Stimulated activated CD4-positive, alpha-beta T cell treated with anti-CD3 and anti-CD28 coated beads, Interleukin-2, amount 100 ng/mL, for 4 hours (primary cell): Measurements from ENCODE around the gene ZMAT5.

Experiments
- DNase-seq: peaks from one replicate; pipeline ENCODE4 v3.0.0-alpha.2; 2020; ENCODE audit warnings: low read depth

ZMAT5 gene

GRCh38 chr22:29729161-29729560 lies 37.6 kb downstream of the ZMAT5 start:
- no peak for DNase-seq

- DNase-seq = no peak
These were observed 39.7 kb downstream of the ZMAT5 start for GRCh38 chr22:29727131-29727523.

GRCh38 chr22:29726512-29727130 lies 40.2 kb downstream of the ZMAT5 start:
- DNase-seq = no peak

DNA sequence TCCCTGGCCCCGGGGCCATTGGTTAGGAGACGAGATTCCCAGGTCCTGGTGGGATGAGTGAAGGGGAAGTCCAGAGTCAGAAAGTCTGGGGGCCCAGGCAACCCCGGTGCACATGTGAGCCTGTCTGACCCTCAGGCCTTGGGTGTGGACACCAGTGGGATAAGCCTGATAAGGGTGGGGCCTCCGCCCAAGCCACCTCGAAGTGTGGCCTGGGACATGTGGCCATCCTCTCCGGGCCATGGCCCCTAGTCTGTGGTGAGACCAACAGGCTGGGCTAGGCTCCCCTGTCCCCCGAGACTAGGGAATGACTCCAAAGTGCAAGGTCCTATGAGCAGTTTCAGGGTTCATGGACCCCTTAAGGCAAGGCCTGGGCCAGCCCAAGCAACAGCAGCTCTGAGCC lies 40.7 kb downstream of the ZMAT5 start:
- no peak for DNase-seq

GRCh38 chr22:29724843-29725242 lies 42.0 kb downstream of the ZMAT5 start:
- DNase-seq = no peak

- DNase-seq = no peak
These were observed 43.0 kb downstream of the ZMAT5 start for GRCh38 chr22:29723766-29724165.

DNA sequence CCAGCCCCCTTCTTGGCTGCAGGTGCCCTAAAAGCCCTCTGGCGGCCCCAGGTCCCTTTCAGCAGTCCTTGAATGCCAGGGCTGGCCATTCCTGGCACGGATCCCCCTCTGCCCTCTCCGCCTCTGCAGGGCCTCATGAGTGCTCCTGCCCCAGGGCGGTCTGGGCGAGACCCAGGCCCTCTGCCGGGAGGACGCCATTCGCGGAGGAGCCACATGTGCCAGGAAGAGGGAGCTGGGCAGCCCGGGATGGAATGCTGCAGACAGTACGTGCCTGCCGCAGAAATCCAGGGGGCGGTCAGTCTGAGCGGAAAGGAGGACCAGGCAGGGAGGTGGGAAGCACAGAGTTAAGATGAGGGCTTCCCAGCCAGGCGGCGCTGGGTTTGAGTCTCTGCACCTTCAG lies 44.2 kb downstream of the ZMAT5 start:
- DNase-seq = no peak

DNA sequence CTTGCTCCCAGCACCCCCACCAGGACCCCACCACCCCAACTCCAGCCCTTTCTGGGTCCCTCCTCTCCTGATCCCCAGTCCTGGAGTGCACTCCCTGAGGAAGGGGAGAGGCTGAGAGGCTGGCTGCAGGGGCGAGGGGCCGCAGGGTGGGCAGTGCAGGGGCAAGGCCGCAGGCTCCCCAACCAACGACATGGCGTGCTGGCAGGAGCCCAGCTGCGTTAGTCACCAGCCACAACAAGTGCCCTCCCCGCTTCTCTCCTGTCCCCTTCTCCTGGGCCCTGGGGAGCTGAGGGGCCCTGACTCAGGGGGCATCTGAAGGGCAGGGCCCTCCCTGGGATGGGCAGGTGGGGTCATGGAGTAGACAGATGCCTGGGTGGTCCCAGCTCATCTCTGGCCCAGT lies 44.7 kb downstream of the ZMAT5 start:
- no peak for DNase-seq

DNA sequence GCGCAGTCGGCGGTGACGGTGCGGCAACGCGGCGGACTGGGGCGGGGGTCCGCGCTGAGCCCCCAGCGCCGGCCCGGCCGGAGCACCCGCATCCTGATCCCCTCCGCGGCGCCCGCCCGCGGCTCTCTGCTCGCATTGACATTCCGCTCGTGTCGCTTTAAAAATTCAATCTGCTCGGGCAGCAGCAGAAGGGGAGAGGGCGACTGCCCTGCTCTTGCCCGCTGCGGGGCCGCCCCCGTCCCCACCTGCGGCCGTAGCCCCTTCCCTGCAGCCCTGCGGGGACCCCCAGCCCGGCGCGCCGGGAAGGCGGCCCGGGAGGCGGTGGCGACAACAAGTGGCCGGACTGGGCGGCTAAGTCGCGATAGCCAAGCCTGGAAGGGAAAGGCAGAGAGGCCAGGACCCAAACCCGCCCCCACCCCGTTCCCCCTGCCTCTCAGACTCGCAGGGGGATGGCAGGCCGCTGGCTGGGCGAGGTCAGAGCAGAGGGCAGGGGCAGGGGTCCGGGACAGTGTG lies 45.9 kb downstream of the ZMAT5 start:
- no peak for DNase-seq

DNA sequence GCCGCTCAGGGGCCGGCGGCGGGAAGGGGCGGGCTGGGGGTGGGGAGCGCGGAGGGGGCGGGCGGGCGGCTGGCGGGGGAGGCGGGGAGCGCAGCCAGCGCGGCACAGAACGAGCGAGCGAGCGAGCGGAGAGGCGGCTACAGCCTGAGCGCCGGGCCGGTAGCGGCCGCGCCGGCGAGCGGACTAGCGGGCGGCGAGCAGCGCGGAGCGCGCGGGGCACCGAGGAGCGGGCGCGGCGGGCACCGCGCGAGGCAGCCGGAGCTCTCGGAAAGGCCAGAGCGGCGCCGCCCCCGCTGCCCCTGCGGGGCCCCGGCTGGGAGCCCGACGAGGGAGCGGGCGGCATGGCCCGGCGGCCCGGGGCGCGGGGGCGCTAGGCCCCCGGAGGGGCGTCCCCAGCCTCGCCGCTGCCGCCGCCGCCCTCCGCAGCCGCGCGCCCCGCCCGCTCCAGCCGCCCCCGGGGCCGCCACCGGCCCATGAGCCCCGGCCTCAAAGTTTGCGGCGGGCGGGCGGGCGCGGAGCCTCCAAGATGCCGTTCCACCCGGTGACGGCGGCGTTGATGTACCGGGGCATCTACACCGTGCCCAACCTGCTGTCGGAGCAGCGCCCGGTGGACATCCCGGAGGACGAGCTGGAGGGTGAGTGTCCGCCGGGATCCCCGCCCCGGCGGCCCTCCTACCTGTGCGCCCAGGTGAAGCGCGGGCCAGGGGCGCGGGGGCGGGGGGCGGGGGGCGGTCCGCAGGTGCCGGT lies 46.7 kb downstream of the ZMAT5 start, which contains the start of gene CABP7:
CABP7 (plus strand) TSS at position 105 of the 747 bp plus-strand sequence; CDS start at position 527, 422 bp downstream.
- DNase-seq = no peak

GRCh38 chr22:29718949-29719898 lies 47.6 kb downstream of the ZMAT5 start:
- no peak for DNase-seq

DNA sequence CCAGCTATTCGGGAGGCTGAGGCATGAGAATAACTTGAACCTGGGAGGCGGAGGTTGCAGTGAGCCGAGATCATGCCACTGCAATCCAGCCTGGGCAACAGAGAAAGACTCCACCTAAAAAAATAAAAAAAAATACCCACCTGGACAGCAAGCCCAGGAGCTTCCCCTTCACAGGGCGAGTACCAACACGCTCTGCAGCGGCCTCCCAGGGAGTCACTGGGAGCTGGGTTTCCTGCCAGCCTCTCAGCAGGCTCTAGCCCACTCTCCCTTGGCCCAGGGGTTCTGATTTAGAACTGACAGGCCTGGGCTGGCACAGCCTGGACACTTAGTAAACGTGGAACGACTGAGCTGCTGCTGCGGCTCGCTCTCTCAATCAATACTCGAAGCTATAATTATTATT lies 49.0 kb downstream of the ZMAT5 start:
- DNase-seq = no peak

DNA sequence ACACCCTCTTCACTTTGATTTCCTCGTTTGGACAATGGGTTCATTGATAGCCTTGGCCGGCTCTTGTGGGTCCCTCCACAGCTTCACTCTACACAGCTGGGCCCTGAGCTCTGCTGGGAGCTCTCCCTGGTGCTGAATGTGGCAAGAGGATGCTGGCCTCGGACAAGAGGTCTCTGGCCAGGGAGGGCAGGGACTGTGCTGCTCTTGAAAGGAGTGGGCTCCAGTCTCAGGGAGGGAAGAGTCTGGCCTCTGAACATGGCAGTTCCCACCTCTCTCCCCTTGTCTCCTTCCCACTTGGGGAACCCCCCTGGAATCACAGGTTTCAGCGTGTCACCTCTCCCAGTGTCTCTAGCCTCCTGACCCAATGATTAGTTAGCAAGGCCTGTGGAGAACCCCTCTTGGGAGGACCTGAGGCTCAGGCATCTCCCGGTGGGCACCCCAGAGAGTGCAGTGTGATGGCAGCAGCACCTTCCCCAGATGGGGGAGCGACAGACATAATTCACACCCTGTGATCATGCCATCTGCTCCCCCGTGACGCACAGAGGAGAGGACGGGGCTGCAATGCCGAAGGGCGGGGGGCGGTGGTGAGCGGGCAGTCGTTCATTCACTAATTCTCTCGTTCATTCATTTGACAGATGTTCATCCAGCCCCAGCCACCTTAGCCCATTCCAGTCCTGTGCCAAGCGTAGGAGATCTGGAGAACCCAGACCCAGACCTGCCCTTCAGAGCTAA lies 49.8 kb downstream of the ZMAT5 start:
- no peak for DNase-seq

DNA sequence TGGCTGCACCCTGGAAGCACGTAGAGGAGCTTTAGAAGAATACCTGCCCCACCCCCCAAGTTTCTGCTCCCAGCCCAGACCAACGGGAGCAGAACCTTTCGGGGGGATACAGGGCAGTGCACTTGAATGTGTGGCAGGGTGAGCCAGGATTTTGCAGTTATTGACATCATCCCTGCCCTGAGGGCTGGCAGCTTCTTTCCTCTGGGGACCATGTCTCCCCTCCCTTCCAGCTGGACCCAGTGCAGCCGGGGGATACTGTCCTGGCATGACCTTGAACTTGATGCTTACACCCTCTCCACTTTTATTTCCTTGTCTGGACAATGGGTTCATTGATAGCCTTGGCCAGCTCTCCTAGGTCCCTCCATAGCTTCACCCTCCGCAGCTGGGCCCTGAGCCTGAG lies 51.1 kb downstream of the ZMAT5 start:
- no peak for DNase-seq

DNA sequence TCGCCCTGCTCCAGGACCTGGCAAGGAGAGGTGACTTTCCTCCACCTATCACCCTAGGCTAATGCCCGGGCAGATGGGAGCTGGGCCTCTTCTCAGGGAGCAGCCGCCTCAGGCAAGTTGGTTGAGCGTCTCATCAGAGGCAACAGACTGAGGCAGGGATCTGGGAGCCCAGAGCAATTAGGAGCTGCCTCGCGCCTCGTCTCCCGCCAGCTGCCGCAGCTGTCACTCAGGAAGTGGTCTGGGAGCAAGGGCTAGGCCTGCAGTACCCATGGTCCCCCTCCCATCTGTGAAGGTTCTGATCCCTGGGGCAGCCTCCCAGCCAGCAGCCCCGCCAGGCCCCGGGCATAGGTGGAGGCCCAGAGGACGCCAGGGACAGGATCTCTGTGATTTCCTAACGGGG lies 51.6 kb downstream of the ZMAT5 start:
- no peak for DNase-seq

- DNase-seq = no peak
These were observed 53.6 kb downstream of the ZMAT5 start for GRCh38 chr22:29713156-29713727.

GRCh38 chr22:29712119-29712518 lies 54.7 kb downstream of the ZMAT5 start:
- no peak for DNase-seq

- no peak for DNase-seq
These were observed 55.7 kb downstream of the ZMAT5 start for GRCh38 chr22:29710922-29711593.

GRCh38 chr22:29710193-29710592 lies 56.6 kb downstream of the ZMAT5 start:
- DNase-seq = no peak

DNA sequence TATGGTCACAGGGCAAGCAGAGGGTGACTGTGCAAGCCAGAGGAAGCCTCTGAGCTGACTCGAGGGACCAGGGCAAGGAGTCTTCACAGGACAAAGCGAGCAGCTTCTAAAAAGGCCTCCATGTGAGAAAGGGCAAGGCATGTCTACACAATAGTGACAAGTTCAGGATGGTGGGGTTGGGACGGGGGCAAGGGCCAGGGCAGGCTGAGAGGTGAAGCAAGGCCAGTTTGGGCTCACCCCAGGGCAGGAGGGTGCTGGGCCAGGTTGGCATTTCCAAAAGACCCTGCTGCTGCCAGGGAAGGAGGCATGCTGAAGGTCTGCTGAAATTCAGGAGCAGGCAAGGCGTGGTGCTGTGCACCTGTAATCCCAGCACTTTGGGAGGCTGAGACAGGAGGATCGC lies 59.3 kb downstream of the ZMAT5 start:
- DNase-seq = no peak

DNA sequence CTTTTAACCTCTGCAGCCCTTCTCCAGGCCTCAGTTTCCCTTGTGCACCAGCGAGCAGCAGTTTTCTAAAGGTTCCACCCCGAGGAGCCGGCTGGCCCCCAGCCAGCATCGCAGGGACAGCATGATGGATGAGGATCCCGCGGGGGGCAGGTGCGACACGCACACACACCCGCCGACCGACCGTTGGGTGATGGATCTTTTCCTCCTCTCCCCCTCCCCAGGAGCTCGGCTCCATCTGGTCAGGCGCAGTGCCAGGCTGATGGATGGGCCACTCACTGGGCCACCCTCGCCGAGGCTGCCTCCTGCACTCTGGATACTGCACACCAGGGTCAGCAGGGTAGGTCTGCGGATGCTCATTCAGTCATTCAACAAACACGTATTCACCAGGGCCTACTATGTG lies 59.8 kb downstream of the ZMAT5 start:
- DNase-seq = no peak
